SK-N-SH (cell line): ENCODE measurements around the gene PGAP3.

Experiments
- CTCF ChIP-seq: fragments of 200-600 bp; sonication (generic); IDR thresholded peaks from 2 replicates; pipeline ENCODE4 v1.6.1; 2017; ENCODE audit warnings: antibody characterized with exemption, mild to moderate bottlenecking, moderate library complexity
- EP300 ChIP-seq, 2 experiments: IDR thresholded peaks; 2 replicates each; pipeline versions ENCODE4 v1.4.0 to v1.6.1; 2012; ENCODE audit warnings: borderline replicate concordance in 1 of 2, low read depth in 1 of 2, low read length in 1 of 2
- EZH2phosphoT487 ChIP-seq: fragments of 200-600 bp; sonication (generic); IDR thresholded peaks from 2 replicates; pipeline ENCODE4 v1.6.1; 2017; ENCODE audit warnings: low read depth, mixed run types, mild to moderate bottlenecking, antibody characterized with exemption, moderate library complexity, borderline replicate concordance
- FOXM1 ChIP-seq: IDR thresholded peaks from 2 replicates; pipeline ENCODE4 v1.4.0; 2012; ENCODE audit warnings: low read depth, mild to moderate bottlenecking
- PBX3 ChIP-seq: IDR thresholded peaks from 2 replicates; pipeline ENCODE4; 2012
- POLR2AphosphoS5 ChIP-seq: IDR thresholded peaks from 2 replicates; pipeline ENCODE4 v1.6.1; 2012; ENCODE audit warnings: low read depth, low read length
- RCOR1 ChIP-seq: fragments of 150-350 bp; IDR thresholded peaks from 2 replicates; pipeline ENCODE4 v1.6.1; 2017; ENCODE audit warnings: antibody characterized with exemption, low read length
- SIN3A ChIP-seq: IDR thresholded peaks from 2 replicates; pipeline ENCODE4 v1.6.1; 2012; ENCODE audit warnings: low read depth, mild to moderate bottlenecking, low read length, moderate library complexity, borderline replicate concordance
- TAF1 ChIP-seq: IDR thresholded peaks from 2 replicates; pipeline ENCODE4 v1.6.1; 2012; ENCODE audit warnings: low read depth, mild to moderate bottlenecking, low read length, moderate library complexity, borderline replicate concordance
- TEAD4 ChIP-seq: IDR thresholded peaks from 2 replicates; pipeline ENCODE4 v1.4.0; 2012; ENCODE audit warnings: mild to moderate bottlenecking, borderline replicate concordance; ENCODE audit not compliant: insufficient read depth
- YY1 ChIP-seq: IDR thresholded peaks from 2 replicates; pipeline ENCODE4 v1.4.0; 2012; ENCODE audit warnings: low read depth, mild to moderate bottlenecking
- TF ChIP-seq, protein P1 (sequence below): IDR thresholded peaks from 2 replicates; pipeline ENCODE4 v1.4.0; 2012; ENCODE audit warnings: low read depth, borderline replicate concordance

- TF ChIP-seq CTCF: no peak
- no peak for TF ChIP-seq EZH2phosphoT487
- TF ChIP-seq EP300 (IDR thresholded peaks at IDR 0.05; ENCODE audit: borderline replicate concordance in 1 of 2, low read depth in 1 of 2, low read length in 1 of 2): no peak
- TF ChIP-seq YY1: no peak
- TF ChIP-seq, protein P1, sequence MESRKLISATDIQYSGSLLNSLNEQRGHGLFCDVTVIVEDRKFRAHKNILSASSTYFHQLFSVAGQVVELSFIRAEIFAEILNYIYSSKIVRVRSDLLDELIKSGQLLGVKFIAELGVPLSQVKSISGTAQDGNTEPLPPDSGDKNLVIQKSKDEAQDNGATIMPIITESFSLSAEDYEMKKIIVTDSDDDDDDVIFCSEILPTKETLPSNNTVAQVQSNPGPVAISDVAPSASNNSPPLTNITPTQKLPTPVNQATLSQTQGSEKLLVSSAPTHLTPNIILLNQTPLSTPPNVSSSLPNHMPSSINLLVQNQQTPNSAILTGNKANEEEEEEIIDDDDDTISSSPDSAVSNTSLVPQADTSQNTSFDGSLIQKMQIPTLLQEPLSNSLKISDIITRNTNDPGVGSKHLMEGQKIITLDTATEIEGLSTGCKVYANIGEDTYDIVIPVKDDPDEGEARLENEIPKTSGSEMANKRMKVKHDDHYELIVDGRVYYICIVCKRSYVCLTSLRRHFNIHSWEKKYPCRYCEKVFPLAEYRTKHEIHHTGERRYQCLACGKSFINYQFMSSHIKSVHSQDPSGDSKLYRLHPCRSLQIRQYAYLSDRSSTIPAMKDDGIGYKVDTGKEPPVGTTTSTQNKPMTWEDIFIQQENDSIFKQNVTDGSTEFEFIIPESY: no peak
- no peak for TF ChIP-seq FOXM1
- no peak for TF ChIP-seq TEAD4
- no peak for TF ChIP-seq PBX3
- TF ChIP-seq POLR2AphosphoS5: no peak
- TF ChIP-seq TAF1: no peak
- no peak for TF ChIP-seq RCOR1
- no peak for TF ChIP-seq SIN3A
Measured at GRCh38 chr17:39638317-39638716, 49.5 kb downstream of the PGAP3 start.
